GDM1 (cell line): Measurements from ENCODE around the gene AGAP5.
A peak's percentile ranks its signal among the peaks of the same experiment; 100 is the strongest.
"Not testable (repeated sequence)": the region's sequence is repeated elsewhere in the genome, so short reads cannot be mapped to it uniquely, and the experiment has no call there.

ENCODE experiments used
- DNase-seq: peaks from one replicate; lab custom pipeline; 2025; lab: John Stamatoyannopoulos, UW

The AGAP5 gene

DNA sequence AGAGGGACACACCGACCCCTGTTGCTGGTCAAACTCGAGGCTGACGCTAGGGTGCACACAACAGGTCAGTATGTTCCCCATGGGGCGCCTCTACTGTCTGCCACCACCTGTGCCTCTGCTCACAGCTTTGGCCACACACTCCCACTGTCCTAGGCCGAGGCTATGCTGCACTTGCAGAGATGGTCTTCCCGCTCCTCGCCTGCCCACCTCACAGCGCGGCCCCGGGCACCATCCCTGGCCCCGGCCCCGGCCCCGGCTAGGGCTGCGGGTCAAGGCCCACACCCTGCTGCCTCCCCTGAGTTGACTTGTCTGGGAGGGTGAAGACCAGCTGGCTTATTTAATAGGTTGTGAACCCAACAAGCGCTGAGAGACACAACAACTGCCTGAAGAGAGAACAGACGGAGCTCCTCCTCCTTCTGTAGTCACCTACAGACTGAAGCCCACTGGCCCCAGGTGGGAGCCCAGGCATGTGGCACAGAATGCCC is at the start of gene AGAP5:
Gene AGAP5, minus strand, starts transcription at position 435 of the 485 bp plus-strand sequence. Its CDS starts 354 bp downstream, at position 81.
- DNase-seq, result not testable (repeated sequence)

DNA sequence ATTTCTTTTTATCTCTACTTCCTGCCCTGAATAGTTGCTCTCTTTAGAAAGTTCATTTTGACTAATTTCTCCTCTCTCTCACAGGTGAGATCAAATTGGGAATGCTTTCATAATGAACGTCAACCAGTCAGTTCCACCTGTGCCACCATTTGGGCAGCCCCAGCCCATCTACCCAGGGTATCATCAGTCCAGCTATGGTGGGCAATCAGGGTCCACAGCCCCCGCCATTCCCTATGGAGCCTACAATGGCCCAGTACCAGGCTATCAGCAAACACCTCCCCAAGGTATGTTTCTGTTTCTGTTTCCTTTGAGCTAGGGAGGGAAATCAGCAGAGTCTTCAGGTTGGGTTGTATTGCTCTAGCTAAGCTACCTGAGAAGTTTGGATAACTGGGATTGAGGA is 48.8 kb upstream of the AGAP5 start:
- DNase-seq, result no peak

DNA sequence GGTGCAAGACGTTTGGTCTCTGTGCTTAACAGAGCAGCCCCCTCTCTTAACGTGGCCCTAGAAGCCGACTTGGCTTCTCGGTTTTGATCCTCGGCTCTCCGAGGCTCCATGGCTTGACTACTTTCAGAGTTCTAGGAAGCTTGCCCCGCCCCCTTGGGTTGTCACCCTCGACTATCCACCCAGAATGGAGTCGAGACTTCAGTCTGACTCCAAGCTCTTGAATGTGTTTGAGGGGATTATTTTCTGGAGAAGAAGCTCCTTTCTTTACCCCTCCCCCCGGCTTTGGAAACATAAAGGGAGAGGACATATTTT is 46.7 kb upstream of the AGAP5 start:
- peak; percentile 30 for DNase-seq

DNA sequence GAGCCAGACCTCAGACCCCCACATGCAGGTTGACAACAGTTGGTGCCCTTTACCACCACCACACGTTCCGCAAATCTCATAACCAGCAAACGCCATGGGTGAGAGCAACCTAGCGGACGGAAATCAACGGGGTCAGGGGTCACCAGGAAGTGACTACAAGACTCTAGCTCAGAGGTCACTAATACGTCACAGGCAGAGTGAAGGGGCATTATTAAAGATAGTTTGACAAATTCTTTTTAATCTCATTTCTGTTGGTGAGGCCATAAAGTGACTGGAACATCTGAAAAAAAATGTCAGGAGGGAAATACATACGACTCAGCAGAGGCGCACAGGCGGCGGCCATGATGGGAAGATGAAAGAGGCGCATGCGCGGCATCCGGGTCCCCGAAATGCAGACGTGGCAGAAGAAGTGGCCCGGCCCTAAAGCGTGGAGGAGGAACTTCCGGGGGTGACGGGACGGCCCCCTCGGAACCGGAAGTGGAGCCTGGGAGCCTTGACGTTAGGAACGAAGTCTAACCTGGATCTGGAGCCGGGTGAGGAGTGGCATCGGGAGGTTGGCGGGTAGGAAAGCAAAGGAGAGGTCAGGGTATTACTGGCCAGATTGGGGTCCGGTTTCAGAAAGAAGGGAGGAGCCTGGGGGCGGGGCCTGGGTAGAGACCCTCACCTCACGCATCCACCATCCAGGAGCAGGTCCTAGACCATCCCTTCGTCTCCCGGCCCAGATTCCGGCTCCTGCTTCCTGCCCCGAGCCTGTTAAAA is 46.2 kb upstream of the AGAP5 start, which contains the start of gene SEC24C:
Gene SEC24C, plus strand, starts transcription at position 468 of the 759 bp plus-strand sequence. CDS start 2,461 bp downstream, outside the sequence.
- peak; percentile 88 for DNase-seq

DNA sequence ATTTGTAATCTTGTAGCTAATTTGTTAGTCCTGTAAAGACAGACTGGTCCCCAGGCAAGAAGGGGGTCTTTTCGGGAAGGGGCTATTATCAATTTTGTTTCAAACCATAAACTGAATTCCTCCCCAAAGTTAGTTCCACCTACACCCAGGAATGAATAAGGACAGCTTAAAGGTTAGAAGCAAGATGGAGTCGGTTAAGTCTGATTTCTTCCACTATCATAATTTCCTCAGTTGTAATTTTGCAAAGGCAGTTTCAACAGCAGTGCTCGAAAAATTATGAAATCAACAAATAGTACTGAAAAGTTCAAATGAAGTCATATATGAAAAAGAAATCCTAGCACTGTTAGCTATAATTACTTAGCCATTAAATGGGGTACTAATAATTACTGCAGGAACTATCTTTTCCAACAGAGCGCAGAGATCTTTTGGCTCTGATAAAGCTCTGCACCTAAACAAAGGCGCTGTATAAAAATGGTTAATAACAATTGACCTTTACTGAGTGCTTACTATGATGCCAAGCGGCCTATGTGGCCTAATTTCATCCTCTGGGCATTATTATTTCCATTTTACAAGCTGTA is 45.5 kb upstream of the AGAP5 start:
- no peak for DNase-seq

DNA sequence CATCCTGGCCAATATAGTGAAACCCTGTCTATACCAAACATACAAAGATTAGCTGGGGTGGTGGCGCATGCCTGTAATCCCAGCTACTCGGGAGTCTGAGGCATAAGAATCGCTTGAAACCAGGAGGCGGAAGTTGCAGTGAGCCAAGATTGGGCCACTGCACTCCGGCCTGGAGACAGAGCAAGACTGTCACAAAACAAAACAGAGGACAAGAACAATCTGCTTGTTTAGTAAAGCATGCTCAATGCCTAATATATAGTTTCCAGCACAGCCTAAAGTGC is 44.5 kb upstream of the AGAP5 start:
- DNase-seq, result no peak

DNA sequence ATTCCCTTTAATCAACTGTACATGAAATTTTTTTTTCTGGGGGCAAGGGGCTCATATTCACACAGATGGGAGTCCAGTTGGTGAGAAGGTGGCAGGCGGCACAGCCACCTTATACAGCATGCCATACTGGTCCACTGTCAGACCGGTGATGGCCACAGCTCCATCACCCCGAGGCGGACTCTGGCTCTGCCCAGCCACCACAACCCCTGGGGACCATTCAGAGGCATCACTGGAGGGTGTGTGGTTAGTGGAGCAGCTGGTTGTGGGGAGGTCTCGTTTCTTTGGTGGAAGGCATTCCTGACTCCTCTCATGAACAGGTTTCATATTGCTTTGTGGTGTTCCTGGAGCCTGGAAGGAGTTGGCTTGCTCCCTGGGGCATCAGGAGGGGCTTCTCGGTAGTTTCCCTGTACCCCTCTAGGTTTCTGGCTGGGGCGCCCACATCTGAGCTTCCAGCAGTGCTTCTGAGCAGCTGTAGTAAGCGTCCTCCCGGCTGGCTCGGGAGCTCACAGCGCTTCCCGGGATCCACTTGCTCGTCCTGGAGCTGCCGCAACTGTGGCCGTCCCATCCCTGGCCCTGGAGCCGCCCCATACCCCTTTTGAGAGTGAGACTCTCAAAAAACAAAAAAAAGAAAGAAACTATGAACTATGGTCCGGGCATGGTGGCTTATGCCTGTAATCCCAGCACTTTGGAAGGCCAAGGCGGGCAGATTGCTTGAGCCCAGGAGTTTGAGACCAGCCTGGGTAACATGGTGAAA is 42.8 kb upstream of the AGAP5 start:
- not testable (repeated sequence) for DNase-seq

DNA sequence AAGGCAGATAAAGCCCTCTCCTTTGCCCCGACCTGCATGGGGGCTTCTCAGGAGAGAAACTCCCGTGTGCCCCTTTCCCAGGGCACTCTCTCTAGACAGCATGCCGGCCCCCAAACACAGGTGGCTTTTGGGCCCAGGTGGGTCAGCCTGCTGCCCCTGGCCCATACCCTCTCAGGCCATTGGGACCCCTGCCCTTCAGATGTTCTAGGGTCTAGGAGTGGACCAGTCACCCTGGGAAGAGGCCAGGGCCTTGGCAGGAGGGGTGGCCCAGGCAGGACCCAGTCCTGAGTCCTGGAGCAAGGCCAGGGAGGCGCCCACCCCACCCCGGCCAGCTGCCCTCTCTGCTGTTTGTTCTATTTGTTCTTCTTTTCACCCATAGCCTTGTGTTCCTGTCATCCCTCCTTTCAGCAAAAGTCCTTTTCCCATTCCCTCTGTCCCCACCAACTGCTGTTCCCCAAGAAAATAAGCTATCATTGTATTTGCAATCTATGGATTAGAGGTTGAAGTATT is 36.9 kb upstream of the AGAP5 start:
- no peak for DNase-seq

DNA sequence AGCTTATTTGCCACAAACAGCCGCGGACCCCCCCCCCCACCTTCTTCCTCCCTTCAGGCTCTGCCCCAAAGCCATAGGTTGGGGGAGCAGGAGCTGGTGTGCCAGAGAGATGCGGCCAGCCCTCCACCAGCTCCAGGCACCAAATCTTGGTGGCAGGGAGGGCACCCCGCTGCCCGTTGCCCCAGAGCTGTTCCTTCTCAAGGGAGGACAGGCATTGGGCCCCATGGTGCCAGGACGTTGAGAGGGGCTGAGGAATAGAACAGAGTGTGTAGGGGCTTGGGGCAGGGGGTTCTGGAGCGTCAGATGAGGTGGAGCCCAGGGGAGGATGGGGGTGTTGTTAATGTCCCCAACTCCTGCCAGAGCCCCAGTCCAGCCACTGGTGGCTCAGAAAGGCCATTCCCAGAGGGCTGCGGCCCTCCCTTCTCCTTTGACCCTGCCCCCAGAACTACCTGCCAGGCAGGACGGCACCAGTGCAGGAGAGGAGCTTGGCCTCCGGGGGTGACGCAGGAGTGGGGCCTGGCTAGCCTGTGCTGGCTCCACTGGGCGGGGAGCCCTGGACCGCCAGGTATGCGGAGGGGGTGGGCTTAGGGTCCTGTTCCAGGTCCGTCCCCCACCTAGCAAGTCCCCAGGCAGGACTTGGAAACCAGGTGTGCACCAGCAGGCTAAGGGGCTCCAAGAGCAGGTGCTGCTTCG is 36.3 kb upstream of the AGAP5 start:
- no peak for DNase-seq

DNA sequence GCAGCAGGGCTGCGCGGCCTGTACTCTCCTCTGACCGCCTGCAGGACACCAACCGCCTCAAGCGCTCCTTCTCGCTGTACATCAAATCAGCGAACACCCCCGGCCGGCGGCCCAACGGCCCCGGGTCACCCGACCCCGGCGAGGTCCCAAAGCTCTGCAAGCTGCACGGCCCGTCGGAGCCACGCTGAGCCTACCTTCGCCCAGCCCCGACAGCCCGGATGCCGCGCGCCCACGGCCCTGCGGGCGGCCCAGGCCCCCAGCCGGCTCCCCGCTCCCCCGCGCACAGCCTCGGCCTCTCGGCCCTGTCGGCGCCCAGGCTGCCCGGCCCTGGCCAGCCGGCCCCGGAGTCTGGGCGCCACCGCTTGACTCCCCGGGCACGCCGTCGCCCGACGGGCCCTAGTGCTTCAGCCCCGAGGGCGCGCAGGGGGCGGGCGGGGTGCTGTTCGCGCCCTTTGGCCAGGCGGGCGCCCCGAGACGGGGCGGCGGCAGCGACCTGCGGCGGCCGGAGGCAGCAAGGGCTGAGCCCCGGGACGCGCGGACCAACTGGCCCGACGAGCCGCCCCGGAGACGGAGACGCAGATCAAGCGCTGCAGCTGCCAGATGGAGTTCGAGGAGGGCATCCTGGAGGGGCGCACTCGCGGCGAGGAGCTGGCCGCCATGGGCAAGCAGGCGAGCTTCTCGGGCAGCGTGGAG is 35.2 kb upstream of the AGAP5 start:
- no peak for DNase-seq

DNA sequence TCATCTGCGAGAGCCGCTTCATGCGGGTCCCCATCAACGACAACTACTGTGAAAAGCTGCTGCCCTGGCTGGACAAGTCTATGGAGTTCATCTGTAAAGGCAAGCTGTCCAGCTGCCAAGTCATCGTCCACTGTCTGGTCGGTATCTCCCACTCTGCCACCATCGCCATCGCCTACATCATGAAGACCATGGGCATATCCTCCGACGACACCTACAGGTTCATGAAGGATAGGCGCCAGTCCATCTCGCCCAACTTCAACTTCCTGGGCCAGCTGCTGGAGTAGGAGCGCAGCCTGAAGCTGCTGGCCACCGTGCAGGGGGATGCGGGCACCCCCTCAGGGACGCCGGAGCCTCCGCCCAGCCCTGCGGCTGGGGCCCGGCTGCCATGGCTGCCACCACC is 34.5 kb upstream of the AGAP5 start:
- DNase-seq, result no peak

DNA sequence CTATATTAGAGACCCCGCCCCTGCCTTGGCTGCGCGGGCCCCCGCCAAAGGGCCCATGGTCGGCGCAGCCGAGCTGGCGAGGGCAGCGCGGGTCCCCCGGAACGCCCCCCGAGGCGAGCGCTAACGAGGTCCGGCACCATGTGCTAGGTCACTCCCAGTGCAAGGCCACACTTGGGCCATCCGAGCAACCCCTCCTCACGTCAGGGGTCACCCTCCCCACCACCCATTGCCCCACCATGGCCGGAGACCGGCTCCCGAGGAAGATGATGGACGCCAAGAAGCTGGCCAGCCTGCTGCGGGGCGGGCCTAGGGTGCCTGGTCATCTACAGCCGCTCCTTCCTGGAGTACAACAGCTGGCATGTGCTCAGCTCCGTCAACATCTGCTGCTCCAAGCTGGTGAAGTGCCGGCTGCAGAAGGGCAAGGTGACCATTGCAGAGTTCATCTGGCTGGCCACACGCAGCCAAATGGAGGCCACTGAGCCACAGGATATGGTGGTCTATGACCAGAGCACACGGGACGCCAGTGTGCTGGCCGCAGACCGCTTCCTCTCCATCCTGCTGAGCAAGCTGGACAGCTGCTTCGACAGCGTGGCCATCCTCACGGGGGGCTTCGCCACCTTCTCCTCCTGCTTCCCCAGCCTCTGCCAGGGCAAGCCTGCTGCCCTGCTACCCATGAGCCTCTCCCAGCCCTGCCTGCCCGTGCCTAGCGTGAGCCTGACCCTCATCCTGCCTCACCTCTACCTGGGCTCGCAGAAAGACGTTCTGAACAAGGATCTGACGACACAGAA is 33.9 kb upstream of the AGAP5 start:
- DNase-seq, result no peak

DNA sequence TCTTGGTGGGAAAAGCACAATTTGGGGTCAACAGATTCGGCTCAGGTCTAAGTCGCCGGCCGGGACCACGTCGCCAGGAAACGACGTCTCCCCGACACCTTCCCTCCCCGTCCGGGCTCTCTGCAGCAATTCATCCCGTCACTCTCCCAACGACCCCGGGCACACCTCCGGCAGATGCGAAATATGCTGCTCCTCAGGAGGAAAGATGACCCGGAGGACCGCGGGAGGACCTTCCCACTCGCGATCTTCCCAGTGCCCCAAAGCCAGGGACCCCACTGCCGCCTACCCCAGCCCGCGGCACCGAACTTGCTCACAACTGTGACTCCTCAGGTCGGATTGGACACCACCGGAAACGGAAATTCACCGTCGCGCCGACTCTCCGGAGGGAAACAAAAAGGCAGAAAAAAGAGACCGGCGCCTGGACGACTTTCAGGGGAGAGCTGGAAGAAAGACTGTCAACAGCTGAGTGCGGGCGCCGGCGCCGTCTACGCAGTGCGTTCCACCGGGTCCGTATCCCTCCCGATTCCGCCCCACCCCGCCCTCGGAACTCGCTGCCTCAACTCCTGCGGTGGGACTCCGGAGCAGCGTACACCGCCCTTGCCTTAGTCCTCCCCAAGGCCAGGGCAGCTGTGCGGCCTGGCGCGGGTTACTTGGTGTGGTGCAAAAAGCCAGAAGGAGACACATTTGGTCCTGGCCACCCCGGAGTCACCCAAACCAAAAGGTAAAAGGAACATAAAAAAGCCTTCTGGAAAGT is 32.4 kb upstream of the AGAP5 start:
- DNase-seq, result peak; percentile 78

DNA sequence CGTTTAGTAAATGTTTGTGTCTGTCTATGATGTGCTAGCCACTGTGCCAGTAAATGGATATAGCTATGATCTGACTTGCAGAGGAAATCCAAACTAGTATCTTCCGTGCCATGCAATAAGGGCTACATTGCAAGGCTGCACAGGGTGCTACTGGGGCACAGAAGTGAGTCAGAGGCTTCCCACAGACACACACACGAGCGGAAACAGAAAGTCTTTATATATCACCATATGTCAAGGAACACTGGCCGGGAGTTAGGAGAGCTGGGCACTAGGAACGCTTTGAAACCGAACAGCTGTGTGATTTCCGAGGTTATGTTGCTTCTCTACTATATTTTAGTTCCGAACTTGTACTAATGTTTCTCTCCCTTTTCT is 31.9 kb upstream of the AGAP5 start:
- DNase-seq, result peak; percentile 43

DNA sequence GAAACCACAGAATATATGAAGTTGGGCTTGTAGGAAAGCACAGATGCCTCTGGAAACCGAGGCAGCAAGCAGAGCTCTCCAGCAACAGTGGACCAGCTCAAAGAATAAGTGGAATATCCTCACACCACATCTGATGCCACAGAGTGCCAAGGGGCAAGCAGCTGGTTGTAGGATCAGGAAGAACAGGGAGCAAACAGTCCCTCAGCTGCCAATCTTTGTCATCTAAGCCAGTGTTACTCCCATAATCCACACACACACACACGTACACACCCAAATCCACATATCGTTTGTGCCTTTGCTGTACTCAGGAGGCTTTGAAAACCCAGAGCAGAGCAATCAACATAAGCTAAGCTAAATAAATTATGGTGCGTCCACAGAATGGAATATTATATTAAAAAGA is 25.6 kb upstream of the AGAP5 start:
- DNase-seq, result no peak

DNA sequence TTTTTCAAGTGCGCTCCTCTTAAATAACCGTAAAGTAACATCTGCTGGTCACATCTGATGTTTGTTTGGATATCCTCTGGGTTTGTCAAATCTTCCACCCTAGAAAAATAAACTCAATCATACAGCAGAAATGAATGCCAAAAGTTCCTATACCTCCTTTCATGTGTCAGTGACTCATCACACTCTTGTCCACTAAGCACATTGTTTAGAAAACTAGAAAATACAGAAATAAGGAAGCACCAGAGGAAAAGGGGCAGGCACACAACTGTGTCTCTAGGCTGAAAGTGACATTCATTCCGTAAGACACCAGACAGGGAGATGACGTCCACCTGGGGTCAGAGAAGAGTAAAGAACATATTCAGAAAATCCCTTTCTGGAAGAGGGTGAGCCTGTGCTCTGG is 22.7 kb upstream of the AGAP5 start:
- DNase-seq, result not testable (repeated sequence)

DNA sequence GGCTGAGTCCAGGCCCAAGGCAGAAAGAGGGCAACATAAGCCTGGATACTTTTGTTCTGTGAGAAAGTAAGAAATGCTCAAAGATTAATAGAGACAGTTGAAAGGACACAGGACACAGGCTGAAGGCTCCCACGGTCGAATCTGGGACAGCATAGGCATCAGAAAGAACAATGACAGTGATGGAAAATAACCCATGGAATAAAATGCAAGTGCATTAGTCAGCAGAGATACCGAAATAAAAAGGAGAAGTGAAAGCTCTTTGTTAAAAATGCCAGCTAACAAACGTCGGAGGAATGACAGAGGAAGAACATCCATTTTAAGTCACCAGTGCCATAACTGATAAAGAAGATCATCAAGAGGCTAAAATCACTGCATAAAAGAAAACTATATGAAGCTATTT is 19.6 kb upstream of the AGAP5 start:
- peak; percentile 12 for DNase-seq

DNA sequence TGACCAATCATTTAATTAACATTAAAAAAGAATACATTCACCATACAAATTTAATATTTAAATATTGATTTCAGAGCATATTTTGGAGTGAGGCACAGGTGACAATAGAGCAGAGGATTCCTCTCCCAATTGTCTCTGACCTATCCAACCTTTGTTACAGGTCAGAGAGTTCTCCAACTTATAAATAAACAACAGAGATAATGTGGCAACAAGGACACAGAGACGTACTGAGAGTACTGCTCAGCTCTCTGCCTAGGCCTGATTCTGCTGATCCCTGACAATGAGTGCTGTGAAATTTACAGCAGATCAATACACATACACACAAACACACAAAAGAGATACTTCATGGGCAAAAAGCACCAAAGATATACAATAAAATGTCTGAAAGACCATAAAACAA is 18.3 kb upstream of the AGAP5 start:
- no peak for DNase-seq

DNA sequence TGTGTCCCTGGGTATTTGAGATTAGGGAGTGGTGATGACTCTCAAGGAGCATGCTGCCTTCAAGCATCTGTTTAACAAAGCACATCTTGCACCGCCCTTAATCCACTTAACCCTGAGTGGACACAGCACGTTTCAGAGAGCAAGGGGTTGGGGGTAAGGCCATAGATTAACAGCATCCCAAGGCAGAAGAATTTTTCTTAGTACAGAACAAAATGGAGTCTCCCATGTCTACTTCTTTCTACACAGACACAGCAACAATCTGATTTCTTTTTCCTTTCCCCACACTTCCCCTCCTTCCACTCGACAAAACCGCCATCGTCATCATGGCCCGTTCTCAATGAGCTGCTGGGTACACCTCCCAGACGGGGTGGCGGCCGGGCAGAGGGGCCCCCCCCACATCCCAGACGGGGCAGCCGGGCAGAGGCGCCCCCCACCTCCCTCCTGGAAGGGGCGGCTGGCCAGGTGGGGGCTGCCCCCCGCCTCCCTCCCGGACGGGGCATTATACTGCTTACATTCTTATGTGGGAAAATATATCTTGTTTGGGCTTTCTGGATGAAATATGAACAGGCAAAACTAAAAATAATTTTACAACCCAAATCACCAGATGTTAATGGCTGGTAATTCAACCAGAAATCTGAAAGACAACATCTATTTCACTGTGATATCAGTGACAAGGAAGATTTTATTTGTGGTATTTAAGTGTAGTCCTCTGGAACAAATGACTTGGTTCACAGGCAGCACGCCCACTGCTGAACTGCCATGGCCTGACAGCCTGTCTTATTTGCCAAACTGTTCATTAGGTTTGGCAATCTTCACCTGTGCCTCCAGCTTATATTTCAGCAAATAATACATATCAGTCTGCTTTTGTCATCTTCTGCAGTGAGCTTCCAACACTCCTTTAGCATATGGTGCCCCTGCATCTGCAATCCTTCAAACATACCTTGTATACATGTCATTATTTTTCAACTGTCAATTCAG is 17.6 kb upstream of the AGAP5 start:
- not testable (repeated sequence) for DNase-seq
